Activated B cell treated with CpG ODN at 0.5 μM for 24 hours (primary cell): ENCODE measurements around the gene MCF2L. TPM values are rescaled to one million over a fixed set of nuclear protein-coding genes. Genes with fewer than 3 reads are reported as not detected.

ENCODE experiments used
- ATAC-seq: fragments of 200-7000 bp; cut with Tn5 transposase; one replicate; pipeline ENCODE4 v1.10.0; 2021; ENCODE audit warnings: low read depth, mild to moderate bottlenecking, moderate library complexity
- CTCF ChIA-PET: fragments of 350-600 bp; sonication (Branson Sonifier 250); formaldehyde crosslinking; loops from one replicate; lab custom pipeline; 2021; ENCODE audit warnings: antibody characterized with exemption; lab: Charles Lee
- POLR2A ChIA-PET: fragments of 350-600 bp; sonication (Branson Sonifier 250); formaldehyde crosslinking; loops from one replicate; lab custom pipeline; 2021; ENCODE audit warnings: antibody characterized with exemption; lab: Charles Lee
- DNase-seq: peaks from one replicate; pipeline ENCODE4 v3.0.0; 2022
- H3K27ac Mint-ChIP-seq: one replicate; pipeline ENCODE4 v1.8.0; 2020; ENCODE audit warnings: mixed read lengths
- H3K27me3 Mint-ChIP-seq: one replicate; pipeline ENCODE4 v1.8.0; 2021; ENCODE audit warnings: mixed read lengths
- H3K36me3 Mint-ChIP-seq: one replicate; pipeline ENCODE4 v1.8.0; 2021; ENCODE audit warnings: low read depth, mixed read lengths
- H3K4me1 Mint-ChIP-seq: one replicate; pipeline ENCODE4 v1.8.0; 2021; ENCODE audit warnings: mixed read lengths
- H3K4me3 Mint-ChIP-seq: one replicate; pipeline ENCODE4 v1.8.0; 2020; ENCODE audit warnings: mild to moderate bottlenecking, mixed read lengths
- H3K9me3 Mint-ChIP-seq: one replicate; pipeline ENCODE4 v1.8.0; 2020; ENCODE audit warnings: mixed read lengths
- CTCF ChIP-seq: fragments of 200-600 bp; IDR thresholded peaks from one replicate; pipeline ENCODE4 v1.8.0; 2022; ENCODE audit warnings: antibody characterized with exemption, mild to moderate bottlenecking
- intact Hi-C: fragments of 100-400 bp; cut with micrococcal nuclease; formaldehyde crosslinking; loops from one replicate; pipeline ENCODE4 v1.15.1; 2024
- total RNA-seq: library from RNA; stranded (reverse); gene quantifications from 2 replicates; pipeline ENCODE4 v1.2.3, GENCODE V29; 2022

Gene MCF2L
- total RNA-seq, 1 donor from 2014 or later: 3.4 TPM

GRCh38 chr13:112995395-112996191 is 26.6 kb downstream of the MCF2L start:
- ChIA-PET CTCF (no interaction called here), POLR2A (no interaction called here)
- peaks cover 20% of the 10 kb centered on the region for H3K27me3 Mint-ChIP-seq
- H3K4me1 Mint-ChIP-seq: no peaks in the 10 kb centered on the region
- no peak overlapping the region for H3K4me3 Mint-ChIP-seq
- DNase-seq (no peak), ATAC-seq (no peak)
- no peaks in the 10 kb centered on the region for H3K9me3 Mint-ChIP-seq
- intact Hi-C loops: no loop called here
- H3K36me3 Mint-ChIP-seq: no peaks in the 10 kb centered on the region
- TF ChIP-seq CTCF: no peak
- H3K27ac Mint-ChIP-seq: no peak overlapping the region

GRCh38 chr13:112996671-112997091 is 27.7 kb downstream of the MCF2L start:
- TF ChIP-seq CTCF: no peak
- DNase-seq (no peak), ATAC-seq (no peak)
- Mint-ChIP-seq H3K27me3 (peaks cover 20% of the 10 kb centered on the region), H3K4me3 (no peak overlapping the region), H3K4me1 (peaks cover 5% of the 10 kb centered on the region), H3K27ac (no peak overlapping the region), H3K9me3 (no peaks in the 10 kb centered on the region), H3K36me3 (no peaks in the 10 kb centered on the region)
- CTCF ChIA-PET: no interaction called here
- POLR2A ChIA-PET: no interaction called here
- intact Hi-C loops: no loop called here

GRCh38 chr13:112997188-112998130 is 28.4 kb downstream of the MCF2L start:
- H3K9me3 Mint-ChIP-seq: no peaks in the 10 kb centered on the region
- no peak for TF ChIP-seq CTCF
- POLR2A ChIA-PET: no interaction called here
- no peaks in the 10 kb centered on the region for H3K36me3 Mint-ChIP-seq
- intact Hi-C loops: no loop called here
- ATAC-seq (no peak), DNase-seq (no peak)
- H3K4me1 Mint-ChIP-seq: peaks cover 5% of the 10 kb centered on the region
- H3K27me3 Mint-ChIP-seq: peaks cover 20% of the 10 kb centered on the region
- CTCF ChIA-PET: no interaction called here
- H3K27ac Mint-ChIP-seq: no peak overlapping the region
- H3K4me3 Mint-ChIP-seq: no peak overlapping the region

GRCh38 chr13:112998521-112999280 is 29.7 kb downstream of the MCF2L start:
- Mint-ChIP-seq H3K36me3 (no peaks in the 10 kb centered on the region), H3K27ac (no peak overlapping the region), H3K9me3 (no peaks in the 10 kb centered on the region), H3K4me1 (peaks cover 5% of the 10 kb centered on the region), H3K4me3 (no peak overlapping the region), H3K27me3 (peaks cover 15% of the 10 kb centered on the region)
- intact Hi-C loops: no loop called here
- TF ChIP-seq CTCF: no peak
- POLR2A ChIA-PET: no interaction called here
- ATAC-seq (no peak), DNase-seq (no peak)
- CTCF ChIA-PET: no interaction called here
